HepG2 (cell line): ENCODE data around the gene B4GALT3. TPM values are rescaled to one million over a fixed set of nuclear protein-coding genes. Genes with fewer than 3 reads are reported as not detected.

Experiments used
- AKNA ChIP-seq: sonication (generic); formaldehyde crosslinking; IDR thresholded peaks from 2 replicates; pipeline ENCODE4 v1.4.0; 2020; ENCODE audit warnings: missing genetic modification reagents, borderline replicate concordance
- DNMT1 ChIP-seq: sonication (generic); formaldehyde crosslinking; IDR thresholded peaks from 2 replicates; pipeline ENCODE4 v1.5.1; 2020; ENCODE audit warnings: mild to moderate bottlenecking, missing genetic modification reagents
- HES4 ChIP-seq: sonication (generic); formaldehyde crosslinking; IDR thresholded peaks from 2 replicates; pipeline ENCODE4 v1.9.0; 2021; ENCODE audit warnings: mild to moderate bottlenecking, missing genetic modification reagents, borderline replicate concordance
- MED1 ChIP-seq: sonication (generic); formaldehyde crosslinking; IDR thresholded peaks from 2 replicates; pipeline ENCODE4 v1.4.0; 2020; ENCODE audit warnings: missing genetic modification reagents
- NCOA1 ChIP-seq: sonication (generic); formaldehyde crosslinking; IDR thresholded peaks from 2 replicates; pipeline ENCODE4 v1.9.0; 2021; ENCODE audit warnings: missing genetic modification reagents
- NCOA2 ChIP-seq: sonication (generic); formaldehyde crosslinking; IDR thresholded peaks from 2 replicates; pipeline ENCODE4 v1.8.0; 2022; ENCODE audit warnings: inconsistent platforms
- NCOA5 ChIP-seq: sonication (generic); formaldehyde crosslinking; IDR thresholded peaks from 2 replicates; pipeline ENCODE4 v1.4.0; 2020; ENCODE audit warnings: missing genetic modification reagents
- RBFOX2 ChIP-seq: fragments of 200-400 bp; formaldehyde crosslinking; IDR thresholded peaks from 2 replicates; pipeline ENCODE4 v1.6.1; 2017; ENCODE audit warnings: low read depth, mild to moderate bottlenecking, low read length
- THAP11 ChIP-seq: IDR thresholded peaks from 2 replicates; pipeline ENCODE4 v1.6.1; 2016; ENCODE audit warnings: missing biosample characterization, missing genetic modification reagents
- ZNF264 ChIP-seq: sonication (generic); formaldehyde crosslinking; IDR thresholded peaks from 2 replicates; pipeline ENCODE4 v1.4.0; 2020; ENCODE audit warnings: missing genetic modification reagents
- ZNF512 ChIP-seq: sonication (generic); formaldehyde crosslinking; IDR thresholded peaks from 2 replicates; pipeline ENCODE4 v1.4.0; 2020; ENCODE audit warnings: mild to moderate bottlenecking, missing genetic modification reagents
- ZNF773 ChIP-seq: sonication (generic); formaldehyde crosslinking; IDR thresholded peaks from 2 replicates; pipeline ENCODE4 v1.4.0; 2020; ENCODE audit warnings: missing genetic modification reagents, borderline replicate concordance
- ZSCAN21 ChIP-seq: sonication (generic); formaldehyde crosslinking; IDR thresholded peaks from 2 replicates; pipeline ENCODE4 v1.8.0; 2022; ENCODE audit warnings: mild to moderate bottlenecking, missing genetic modification reagents, moderate library complexity, borderline replicate concordance
- polyA plus RNA-seq, 8 experiments: library from polyadenylated mRNA; depleted of rRNA in 3 of 8; stranded (reverse) in 7 of 8; unstranded in 1 of 8; fragments of >200 nt; fragmentation: Illumina TruSeq in 4 of 8; extraction: Trizol in 4 of 8; gene quantifications; 2 replicates each; pipeline versions ENCODE4 v1.2.1 to v1.2.3, GENCODE V29; 2011 to 2016; ENCODE audit warnings: low read depth in 4 of 8, missing spikeins in 1 of 8, mixed read lengths in 1 of 8; ENCODE audit not compliant: insufficient read depth in 1 of 8
- total RNA-seq, 5 experiments: library from RNA; depleted of rRNA; stranded (reverse); fragments of >200 nt; fragmentation: Illumina TruSeq; extraction: Trizol; gene quantifications; 2 replicates each; pipeline ENCODE4 v1.2.3, GENCODE V29; 2016; ENCODE audit warnings: low read depth in 1 of 5
- TF ChIP-seq, protein P1 (sequence below): sonication (generic); formaldehyde crosslinking; IDR thresholded peaks from 2 replicates; pipeline ENCODE4 v1.4.0; 2020; ENCODE audit warnings: missing genetic modification reagents, borderline replicate concordance
- TF ChIP-seq, protein P2 (sequence below), 2 experiments: sonication (generic) in 1 of 2; formaldehyde crosslinking in 1 of 2; IDR thresholded peaks; 2 replicates each; pipeline versions ENCODE4 v1.4.0 to v1.6.1; 2018 to 2020; ENCODE audit warnings: missing genetic modification reagents in 2 of 2, borderline replicate concordance in 1 of 2, low read depth in 1 of 2, mild to moderate bottlenecking in 1 of 2, missing biosample characterization in 1 of 2

Gene B4GALT3
- total and polyA plus RNA-seq, 2 of the 13 experiments (the other 11 are each of a cell fraction or from before 2014, with no cell fraction given) = 35.6 to 40.4 TPM

DNA sequence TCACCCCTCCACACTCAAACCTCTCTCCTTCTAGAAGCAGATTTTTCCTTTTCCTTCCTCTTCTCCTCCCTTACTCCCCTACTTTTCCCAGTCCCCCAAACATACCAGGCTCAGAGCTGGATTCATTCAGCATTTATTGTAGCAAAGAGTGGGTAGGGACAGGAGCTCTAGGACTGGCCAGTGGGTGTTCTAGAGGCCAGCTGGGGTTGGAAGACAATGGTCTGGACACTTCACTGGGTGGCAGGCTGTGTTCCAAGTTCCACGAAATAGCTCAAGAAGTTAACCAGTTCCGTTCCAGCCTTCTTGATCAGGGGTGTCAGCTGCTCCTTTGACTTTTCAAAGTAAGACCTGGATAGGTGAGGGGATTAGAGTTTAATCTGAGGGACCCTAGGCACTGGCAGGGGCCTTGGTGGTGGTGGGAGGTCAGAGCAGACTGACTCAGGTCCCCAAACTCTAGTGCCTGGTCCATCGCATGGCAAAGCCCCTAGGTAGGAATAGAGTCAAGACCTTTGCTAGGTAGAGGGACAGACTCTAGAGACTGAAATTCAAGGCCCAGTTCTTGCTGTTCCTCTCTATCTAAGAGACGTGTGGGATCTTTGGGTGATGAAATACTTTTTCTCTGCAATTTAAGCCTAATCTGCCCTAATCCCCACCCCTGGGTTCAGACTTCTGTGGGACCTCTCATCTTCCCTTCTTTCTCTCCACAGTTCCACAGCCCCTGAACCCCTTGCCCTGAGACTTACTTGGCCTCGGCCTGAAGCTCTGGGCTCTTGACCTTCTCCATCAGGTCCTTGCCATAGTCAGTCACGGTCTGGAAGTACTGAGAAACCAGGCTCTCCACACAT lies 45.1 kb upstream of the B4GALT3 start (continued):
- TF ChIP-seq, protein P1, sequence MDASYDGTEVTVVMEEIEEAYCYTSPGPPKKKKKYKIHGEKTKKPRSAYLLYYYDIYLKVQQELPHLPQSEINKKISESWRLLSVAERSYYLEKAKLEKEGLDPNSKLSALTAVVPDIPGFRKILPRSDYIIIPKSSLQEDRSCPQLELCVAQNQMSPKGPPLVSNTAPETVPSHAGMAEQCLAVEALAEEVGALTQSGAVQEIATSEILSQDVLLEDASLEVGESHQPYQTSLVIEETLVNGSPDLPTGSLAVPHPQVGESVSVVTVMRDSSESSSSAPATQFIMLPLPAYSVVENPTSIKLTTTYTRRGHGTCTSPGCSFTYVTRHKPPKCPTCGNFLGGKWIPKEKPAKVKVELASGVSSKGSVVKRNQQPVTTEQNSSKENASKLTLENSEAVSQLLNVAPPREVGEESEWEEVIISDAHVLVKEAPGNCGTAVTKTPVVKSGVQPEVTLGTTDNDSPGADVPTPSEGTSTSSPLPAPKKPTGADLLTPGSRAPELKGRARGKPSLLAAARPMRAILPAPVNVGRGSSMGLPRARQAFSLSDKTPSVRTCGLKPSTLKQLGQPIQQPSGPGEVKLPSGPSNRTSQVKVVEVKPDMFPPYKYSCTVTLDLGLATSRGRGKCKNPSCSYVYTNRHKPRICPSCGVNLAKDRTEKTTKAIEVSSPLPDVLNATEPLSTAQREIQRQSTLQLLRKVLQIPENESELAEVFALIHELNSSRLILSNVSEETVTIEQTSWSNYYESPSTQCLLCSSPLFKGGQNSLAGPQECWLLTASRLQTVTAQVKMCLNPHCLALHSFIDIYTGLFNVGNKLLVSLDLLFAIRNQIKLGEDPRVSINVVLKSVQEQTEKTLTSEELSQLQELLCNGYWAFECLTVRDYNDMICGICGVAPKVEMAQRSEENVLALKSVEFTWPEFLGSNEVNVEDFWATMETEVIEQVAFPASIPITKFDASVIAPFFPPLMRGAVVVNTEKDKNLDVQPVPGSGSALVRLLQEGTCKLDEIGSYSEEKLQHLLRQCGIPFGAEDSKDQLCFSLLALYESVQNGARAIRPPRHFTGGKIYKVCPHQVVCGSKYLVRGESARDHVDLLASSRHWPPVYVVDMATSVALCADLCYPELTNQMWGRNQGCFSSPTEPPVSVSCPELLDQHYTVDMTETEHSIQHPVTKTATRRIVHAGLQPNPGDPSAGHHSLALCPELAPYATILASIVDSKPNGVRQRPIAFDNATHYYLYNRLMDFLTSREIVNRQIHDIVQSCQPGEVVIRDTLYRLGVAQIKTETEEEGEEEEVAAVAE = peak; percentile 22; the same call in 1 of the 2 replicates
- TF ChIP-seq RBFOX2 = peak; percentile 31
- TF ChIP-seq, protein P2, sequence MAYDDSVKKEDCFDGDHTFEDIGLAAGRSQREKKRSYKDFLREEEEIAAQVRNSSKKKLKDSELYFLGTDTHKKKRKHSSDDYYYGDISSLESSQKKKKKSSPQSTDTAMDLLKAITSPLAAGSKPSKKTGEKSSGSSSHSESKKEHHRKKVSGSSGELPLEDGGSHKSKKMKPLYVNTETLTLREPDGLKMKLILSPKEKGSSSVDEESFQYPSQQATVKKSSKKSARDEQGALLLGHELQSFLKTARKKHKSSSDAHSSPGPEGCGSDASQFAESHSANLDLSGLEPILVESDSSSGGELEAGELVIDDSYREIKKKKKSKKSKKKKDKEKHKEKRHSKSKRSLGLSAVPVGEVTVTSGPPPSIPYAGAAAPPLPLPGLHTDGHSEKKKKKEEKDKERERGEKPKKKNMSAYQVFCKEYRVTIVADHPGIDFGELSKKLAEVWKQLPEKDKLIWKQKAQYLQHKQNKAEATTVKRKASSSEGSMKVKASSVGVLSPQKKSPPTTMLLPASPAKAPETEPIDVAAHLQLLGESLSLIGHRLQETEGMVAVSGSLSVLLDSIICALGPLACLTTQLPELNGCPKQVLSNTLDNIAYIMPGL (CRISPR knock-in tag; IDR thresholded peaks at IDR 0.05; ENCODE audit: borderline replicate concordance in 1 of 2, low read depth in 1 of 2) = peak in 1 of 2 experiments; percentile 33; a peak in 1 of 4 replicates
- no peak for TF ChIP-seq HES4 (CRISPR knock-in tag)
- no peak for TF ChIP-seq ZNF264 (CRISPR knock-in tag)
- TF ChIP-seq THAP11 (CRISPR knock-in tag) = no peak
- no peak for TF ChIP-seq ZNF773 (CRISPR knock-in tag)
- peak; percentile 30; the same call in 1 of the 2 replicates for TF ChIP-seq DNMT1 (CRISPR knock-in tag)
- no peak; the same call in 1 of the 2 replicates for TF ChIP-seq AKNA (CRISPR knock-in tag)
- TF ChIP-seq MED1 (CRISPR knock-in tag) = peak; percentile 9; the same call in 1 of the 2 replicates
- no peak for TF ChIP-seq ZNF512 (CRISPR knock-in tag)
- 0 out of 2 replicates have a peak, but pooled peaks have one; percentile 2 for TF ChIP-seq NCOA2 (CRISPR knock-in tag)
- 0 out of 2 replicates have a peak, but pooled peaks have one; percentile 71 for TF ChIP-seq NCOA5 (CRISPR knock-in tag)
- no peak for TF ChIP-seq NCOA1 (CRISPR knock-in tag)
- TF ChIP-seq ZSCAN21 (CRISPR knock-in tag) = peak; percentile 10
